OCI-LY1 (cell line): ENCODE data around the gene PACSIN2.

Experiments used
- H2AFZ ChIP-seq: fragments of 200-600 bp; sonication (generic), shearing (Covaris generic); 2 replicates; pipeline ENCODE4 v1.6.0; 2014; ENCODE audit warnings: antibody characterized with exemption, mild to moderate bottlenecking, low read length
- H3F3A ChIP-seq: fragments of 200-600 bp; sonication (generic), shearing (Covaris generic); 2 replicates; pipeline ENCODE4 v1.6.0; 2014; ENCODE audit warnings: mild to moderate bottlenecking, antibody characterized with exemption, low read length, moderate library complexity; ENCODE audit not compliant: insufficient read depth
- H3K27ac ChIP-seq: fragments of 200-600 bp; sonication (generic); 2 replicates; pipeline ENCODE4 v1.5.1; 2014; ENCODE audit warnings: low read length, mixed run types, mild to moderate bottlenecking, low read depth; ENCODE audit not compliant: poor library complexity, severe bottlenecking
- H3K27me3 ChIP-seq: fragments of 200-600 bp; sonication (generic); 2 replicates; pipeline ENCODE4 v1.6.0; 2014; ENCODE audit warnings: antibody characterized with exemption, mild to moderate bottlenecking, low read length, moderate library complexity; ENCODE audit not compliant: insufficient read depth
- H3K36me3 ChIP-seq: fragments of 200-600 bp; sonication (generic); 2 replicates; pipeline ENCODE4 v1.6.1; 2014; ENCODE audit warnings: mild to moderate bottlenecking, antibody characterized with exemption, low read length, moderate library complexity, mixed read lengths; ENCODE audit not compliant: insufficient read depth
- H3K4me1 ChIP-seq: fragments of 200-600 bp; sonication (generic); 2 replicates; pipeline ENCODE4 v1.5.1; 2014; ENCODE audit warnings: mild to moderate bottlenecking, low read length, moderate library complexity; ENCODE audit not compliant: insufficient read depth, severe bottlenecking
- H3K4me2 ChIP-seq: fragments of 200-600 bp; sonication (generic), shearing (Covaris generic); 2 replicates; pipeline ENCODE4 v1.6.1; 2014; ENCODE audit warnings: low read length
- H3K4me3 ChIP-seq: fragments of 200-600 bp; sonication (generic); 2 replicates; pipeline ENCODE4 v1.5.1; 2014; ENCODE audit warnings: low read length, low read depth, mild to moderate bottlenecking, mixed read lengths; ENCODE audit not compliant: poor library complexity, severe bottlenecking
- H3K79me2 ChIP-seq: fragments of 200-600 bp; shearing (Covaris generic); 2 replicates; pipeline ENCODE4 v1.6.1; 2016; ENCODE audit warnings: mixed run types, low read length, mixed read lengths; ENCODE audit not compliant: insufficient read depth
- H3K9ac ChIP-seq: fragments of 200-600 bp; sonication (generic), shearing (Covaris generic); 2 replicates; pipeline ENCODE4 v1.6.1; 2014; ENCODE audit warnings: mild to moderate bottlenecking, low read length, mixed read lengths
- H3K9me2 ChIP-seq: fragments of 200-600 bp; sonication (generic), shearing (Covaris generic); 2 replicates; pipeline ENCODE4 v1.6.1; 2014; ENCODE audit warnings: low read depth, mild to moderate bottlenecking, low read length, mixed read lengths
- H3K9me3 ChIP-seq: fragments of 200-600 bp; shearing (Covaris generic); 2 replicates; pipeline ENCODE4 v1.6.1; 2014; ENCODE audit warnings: low read length, mixed read lengths
- H4K20me1 ChIP-seq: fragments of 200-600 bp; sonication (generic), shearing (Covaris generic); 2 replicates; pipeline ENCODE4 v1.6.0; 2016; ENCODE audit warnings: mild to moderate bottlenecking, low read length; ENCODE audit not compliant: insufficient read depth
- CTCF ChIP-seq: fragments of 200-600 bp; sonication (generic), shearing (Covaris generic); IDR thresholded peaks from 2 replicates; pipeline ENCODE4 v1.5.1; 2017; ENCODE audit warnings: mild to moderate bottlenecking, antibody characterized with exemption, low read length, moderate library complexity, mixed read lengths
- EZH2 ChIP-seq: fragments of 200-600 bp; sonication (generic), shearing (Covaris generic); IDR thresholded peaks from 2 replicates; pipeline ENCODE4 v1.8.0; 2017; ENCODE audit warnings: borderline replicate concordance, mixed run types, mild to moderate bottlenecking, antibody characterized with exemption, low read length, moderate library complexity, mixed read lengths

The PACSIN2 gene

GRCh38 chr22:42976217-42976933 lies 38.6 kb downstream of the PACSIN2 start:
- TF ChIP-seq CTCF: no peak
- TF ChIP-seq EZH2: no peak
- no peak overlapping the region for H3K27ac ChIP-seq
- H2AFZ ChIP-seq: no peak overlapping the region
- H3K27me3 ChIP-seq: no peaks in the 10 kb centered on the region
- H3K79me2 ChIP-seq: no peaks in the 10 kb centered on the region
- no peak overlapping the region for H3K4me3 ChIP-seq
- H3F3A ChIP-seq: no peaks in the 10 kb centered on the region
- H4K20me1 ChIP-seq: no peaks in the 10 kb centered on the region
- H3K9ac ChIP-seq: no peak overlapping the region
- H3K36me3 ChIP-seq: no peaks in the 10 kb centered on the region
- H3K9me2 ChIP-seq: no peaks in the 10 kb centered on the region
- no peaks in the 10 kb centered on the region for H3K4me1 ChIP-seq
- no peak overlapping the region for H3K4me2 ChIP-seq
- no peaks in the 10 kb centered on the region for H3K9me3 ChIP-seq

- TF ChIP-seq EZH2 (no peak), CTCF (no peak)
- Histone ChIP-seq H3F3A (no peaks in the 10 kb centered on the region), H3K9me3 (no peaks in the 10 kb centered on the region), H3K27ac (no peak overlapping the region), H3K27me3 (no peaks in the 10 kb centered on the region), H4K20me1 (no peaks in the 10 kb centered on the region), H2AFZ (no peak overlapping the region), H3K4me3 (no peak overlapping the region), H3K79me2 (no peaks in the 10 kb centered on the region), H3K9ac (no peak overlapping the region), H3K9me2 (no peaks in the 10 kb centered on the region), H3K4me1 (no peaks in the 10 kb centered on the region), H3K36me3 (no peaks in the 10 kb centered on the region), H3K4me2 (no peak overlapping the region)
Measured at GRCh38 chr22:42974223-42974622, 40.7 kb downstream of the PACSIN2 start.

GRCh38 chr22:42973536-42973881 lies 41.4 kb downstream of the PACSIN2 start:
- Histone ChIP-seq H3F3A (no peaks in the 10 kb centered on the region), H2AFZ (no peak overlapping the region), H3K4me1 (no peaks in the 10 kb centered on the region), H3K9me2 (no peaks in the 10 kb centered on the region), H3K9me3 (no peaks in the 10 kb centered on the region), H3K4me3 (no peak overlapping the region), H3K27me3 (no peaks in the 10 kb centered on the region), H3K36me3 (no peaks in the 10 kb centered on the region), H3K4me2 (no peak overlapping the region), H4K20me1 (no peaks in the 10 kb centered on the region), H3K27ac (no peak overlapping the region), H3K9ac (no peak overlapping the region), H3K79me2 (no peaks in the 10 kb centered on the region)
- TF ChIP-seq EZH2 (no peak), CTCF (no peak)
